Kidney (tissue), 14 donors: Measurements from ENCODE around the gene RNH1. TPM values are rescaled to one million over a fixed set of nuclear protein-coding genes. Genes with fewer than 3 reads are reported as not detected.

ENCODE experiments used
- DNase-seq, 5 donors: peaks; one replicate each; pipeline ENCODE4 v3.0.0-alpha.2; 2013 to 2020
- FAIRE-seq: peaks from 2 replicates; lab custom pipeline; 2012; peaks lifted over from hg19 to GRCh38; lab: Jason Lieb, UNC
- H3K27ac ChIP-seq, 2 donors: one replicate each; pipeline ENCODE4 v1.7.0; 2013; ENCODE audit warnings: low read depth in 2 of 2, low read length in 2 of 2, inconsistent platforms in 1 of 2
- H3K27me3 ChIP-seq: one replicate; pipeline ENCODE4 v1.7.1; 2013; ENCODE audit warnings: low read length, inconsistent platforms; ENCODE audit not compliant: control insufficient read depth, insufficient read depth
- H3K36me3 ChIP-seq, 3 donors: one replicate each; pipeline versions ENCODE4 v1.7.0 to v1.7.1; 2013; ENCODE audit warnings: low read length in 3 of 3, control low read depth in 1 of 3, inconsistent platforms in 1 of 3; ENCODE audit not compliant: insufficient read depth in 3 of 3, control insufficient read depth in 2 of 3
- H3K4me1 ChIP-seq, 3 donors: one replicate each; pipeline versions ENCODE4 v1.7.0 to v1.7.1; 2013; ENCODE audit warnings: low read length in 3 of 3, inconsistent platforms in 1 of 3, low read depth in 1 of 3; ENCODE audit not compliant: control insufficient read depth in 2 of 3, insufficient read depth in 2 of 3
- H3K4me3 ChIP-seq, 3 donors: one replicate each; pipeline versions ENCODE4 v1.7.0 to v1.8.1; 2013; ENCODE audit warnings: low read length in 3 of 3, control low read depth in 1 of 3, inconsistent platforms in 1 of 3
- H3K9ac ChIP-seq, 3 donors: one replicate each; pipeline versions ENCODE4 v1.7.0 to v1.7.1; 2013; ENCODE audit warnings: low read length in 3 of 3, control low read depth in 1 of 3, inconsistent platforms in 1 of 3
- H3K9me3 ChIP-seq, 3 donors: one replicate each; pipeline versions ENCODE4 v1.7.0 to v1.7.1; 2013; ENCODE audit warnings: low read length in 3 of 3, control low read depth in 1 of 3, inconsistent platforms in 1 of 3; ENCODE audit not compliant: control insufficient read depth in 2 of 3, insufficient read depth in 1 of 3
- intact Hi-C: fragments of 100-400 bp; cut with DNase I; formaldehyde crosslinking; loops from one replicate; pipeline ENCODE4 v1.11.1; 2022
- polyA plus RNA-seq: library from polyadenylated mRNA; stranded (reverse); fragments of 350-450 nt; fragmentation: Illumina TruSeq; extraction: RNeasy Lipid Tissue Mini Kit (QIAGEN cat#74804); gene quantifications from one replicate; pipeline ENCODE4 v1.2.3, GENCODE V29; 2014; ENCODE audit warnings: low read depth, low replicate concordance; ENCODE audit not compliant: insufficient read depth
- total RNA-seq: library from RNA; stranded (reverse); fragmentation: NEBNext Ultra II Directional; extraction: Animal tissue kit (Norgen Biotek cat#: 25700); gene quantifications from one replicate; pipeline ENCODE4 v1.2.1, GENCODE V29; 2021
- TF ChIP-seq, protein P1 (sequence below): IDR thresholded peaks from 3 replicates; pipeline ENCODE4 v1.5.1; 2012; ENCODE audit warnings: mild to moderate bottlenecking, moderate library complexity, borderline replicate concordance; ENCODE audit not compliant: insufficient read depth; ENCODE audit errors: extremely low read depth
- donor health status: control.
- donor health status: control.
- donor health status: control.
- donor health status: control.
- donor health status: control.
- donor health status: DM: yes; HTN: yes; CAD: no.
- donor health status: Normal renal cell carcinoma (clear cell type).

The RNH1 gene
- total and polyA plus RNA-seq, 2 donors from 2014 or later = 171 to 191 TPM

DNA sequence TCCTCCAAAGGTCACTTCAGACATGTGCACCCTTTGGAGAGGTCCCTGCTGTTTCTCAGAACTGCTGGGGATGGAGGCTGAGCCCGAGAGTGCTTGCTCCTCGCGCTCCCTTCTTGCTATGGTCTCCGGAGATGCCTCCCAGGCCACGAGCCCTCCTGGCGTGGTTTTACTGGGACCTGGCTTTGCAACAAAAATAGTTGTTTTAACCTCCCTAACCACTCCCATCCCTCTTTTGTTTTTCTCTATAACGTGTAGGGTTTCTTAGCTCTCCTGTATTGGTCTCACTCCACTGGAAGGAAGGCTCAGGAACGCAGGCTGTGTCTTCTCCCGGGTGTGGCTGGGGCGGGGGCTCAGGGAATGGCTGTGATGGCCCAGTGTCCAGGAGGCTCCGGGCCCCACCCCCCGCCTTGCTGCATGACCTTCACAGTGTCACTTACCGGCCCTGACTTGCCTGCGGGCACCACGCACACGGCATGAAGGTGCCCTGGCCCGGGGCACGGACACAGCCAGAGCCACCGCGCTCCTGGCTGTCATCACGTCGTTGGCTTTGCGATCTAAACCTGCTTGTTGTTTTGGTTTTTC lies 51.4 kb downstream of the RNH1 start:
- no peak overlapping the region for H3K4me3 ChIP-seq
- FAIRE-seq (no peak), DNase-seq (peak in 1 of 5 donors; percentile 68)
- TF ChIP-seq, protein P1, sequence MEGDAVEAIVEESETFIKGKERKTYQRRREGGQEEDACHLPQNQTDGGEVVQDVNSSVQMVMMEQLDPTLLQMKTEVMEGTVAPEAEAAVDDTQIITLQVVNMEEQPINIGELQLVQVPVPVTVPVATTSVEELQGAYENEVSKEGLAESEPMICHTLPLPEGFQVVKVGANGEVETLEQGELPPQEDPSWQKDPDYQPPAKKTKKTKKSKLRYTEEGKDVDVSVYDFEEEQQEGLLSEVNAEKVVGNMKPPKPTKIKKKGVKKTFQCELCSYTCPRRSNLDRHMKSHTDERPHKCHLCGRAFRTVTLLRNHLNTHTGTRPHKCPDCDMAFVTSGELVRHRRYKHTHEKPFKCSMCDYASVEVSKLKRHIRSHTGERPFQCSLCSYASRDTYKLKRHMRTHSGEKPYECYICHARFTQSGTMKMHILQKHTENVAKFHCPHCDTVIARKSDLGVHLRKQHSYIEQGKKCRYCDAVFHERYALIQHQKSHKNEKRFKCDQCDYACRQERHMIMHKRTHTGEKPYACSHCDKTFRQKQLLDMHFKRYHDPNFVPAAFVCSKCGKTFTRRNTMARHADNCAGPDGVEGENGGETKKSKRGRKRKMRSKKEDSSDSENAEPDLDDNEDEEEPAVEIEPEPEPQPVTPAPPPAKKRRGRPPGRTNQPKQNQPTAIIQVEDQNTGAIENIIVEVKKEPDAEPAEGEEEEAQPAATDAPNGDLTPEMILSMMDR = no peak
- H3K27ac ChIP-seq = no peak overlapping the region
- H3K27me3 ChIP-seq = no peaks in the 10 kb centered on the region
- H3K36me3 ChIP-seq = peaks cover 0 to 9% (median 5%) of the 10 kb centered on the region in 3 donors
- intact Hi-C loops = no loop called here
- H3K9ac ChIP-seq = no peak overlapping the region
- peaks cover 0 to 15% (median 0%) of the 10 kb centered on the region in 3 donors for H3K4me1 ChIP-seq
- no peaks in the 10 kb centered on the region for H3K9me3 ChIP-seq

DNA sequence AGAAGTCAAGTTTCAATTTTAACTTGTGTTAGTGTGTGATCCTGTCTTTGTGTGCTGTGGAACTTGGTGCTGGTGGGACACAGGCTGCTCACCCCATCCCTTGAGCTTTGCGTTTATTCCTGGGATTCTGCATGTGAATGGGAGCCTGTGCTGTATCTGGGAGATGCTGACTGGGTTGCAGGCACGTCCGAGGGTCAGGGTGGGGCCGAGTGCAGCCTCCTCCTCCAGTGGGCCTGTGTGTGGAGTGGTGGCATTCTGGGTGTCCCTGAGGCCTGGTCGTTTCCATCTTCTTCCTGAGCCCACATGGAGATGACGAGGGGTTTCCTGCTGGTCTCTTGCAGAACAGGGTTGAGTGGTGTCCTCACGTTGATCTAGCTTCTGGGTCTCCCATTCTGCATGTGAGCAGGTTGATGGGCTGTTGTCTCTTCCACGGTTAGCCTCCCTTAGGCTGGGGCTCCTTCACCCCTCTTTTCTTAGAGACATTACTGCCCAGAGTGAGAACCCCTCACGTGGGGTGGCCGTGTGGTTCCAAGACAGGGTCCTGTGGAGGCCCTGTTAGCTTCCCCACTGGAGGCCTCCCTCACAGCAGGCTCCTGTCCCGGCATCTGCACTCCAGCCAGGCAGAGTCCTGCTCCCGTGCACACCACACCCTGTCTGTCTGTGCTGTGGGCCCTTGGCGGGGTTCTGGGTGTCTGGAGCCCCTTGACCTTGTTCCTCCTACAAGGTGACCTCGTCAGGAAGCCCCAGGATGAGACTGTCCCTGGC lies 52.1 kb downstream of the RNH1 start:
- no peak overlapping the region for H3K9ac ChIP-seq
- TF ChIP-seq, protein P1 = no peak
- intact Hi-C loops = no loop called here
- peak in 1 of 5 donors; percentile 59 for DNase-seq
- peaks cover 0 to 9% (median 5%) of the 10 kb centered on the region in 3 donors for H3K36me3 ChIP-seq
- no peak for FAIRE-seq
- no peaks in the 10 kb centered on the region for H3K27me3 ChIP-seq
- no peak overlapping the region for H3K27ac ChIP-seq
- H3K4me3 ChIP-seq = no peak overlapping the region
- peaks cover 0 to 15% (median 0%) of the 10 kb centered on the region in 3 donors for H3K4me1 ChIP-seq
- H3K9me3 ChIP-seq = no peaks in the 10 kb centered on the region

DNA sequence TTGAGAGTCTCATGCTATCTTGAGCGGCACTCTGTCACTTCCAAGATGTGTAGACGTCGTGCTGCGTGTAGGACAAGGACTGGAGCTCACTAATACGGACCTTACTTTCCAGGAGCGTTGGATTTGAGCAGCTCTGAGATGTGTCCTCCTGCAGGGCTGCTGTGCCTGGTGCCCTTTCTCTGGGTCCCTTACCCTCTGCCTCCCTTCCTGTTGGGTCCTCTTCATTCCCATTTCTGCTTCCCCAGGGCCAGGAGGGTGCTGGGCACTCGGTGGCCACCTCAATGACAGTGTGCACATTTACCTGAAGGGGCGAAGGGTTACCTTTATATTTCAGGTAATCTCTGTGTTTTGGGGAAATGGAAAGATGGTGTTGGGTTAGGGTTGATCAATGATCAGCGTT lies 53.0 kb downstream of the RNH1 start:
- intact Hi-C loops = no loop called here
- no peak overlapping the region for H3K27ac ChIP-seq
- DNase-seq (no peak), FAIRE-seq (no peak)
- TF ChIP-seq, protein P1 = no peak
- H3K27me3 ChIP-seq = no peaks in the 10 kb centered on the region
- H3K4me1 ChIP-seq = peaks cover 0 to 19% (median 0%) of the 10 kb centered on the region in 3 donors
- no peak overlapping the region for H3K4me3 ChIP-seq
- H3K9ac ChIP-seq = no peak overlapping the region
- no peaks in the 10 kb centered on the region for H3K9me3 ChIP-seq
- peaks cover 0 to 9% (median 5%) of the 10 kb centered on the region in 3 donors for H3K36me3 ChIP-seq
